ENCODE data around the gene CCR8.

DNA sequence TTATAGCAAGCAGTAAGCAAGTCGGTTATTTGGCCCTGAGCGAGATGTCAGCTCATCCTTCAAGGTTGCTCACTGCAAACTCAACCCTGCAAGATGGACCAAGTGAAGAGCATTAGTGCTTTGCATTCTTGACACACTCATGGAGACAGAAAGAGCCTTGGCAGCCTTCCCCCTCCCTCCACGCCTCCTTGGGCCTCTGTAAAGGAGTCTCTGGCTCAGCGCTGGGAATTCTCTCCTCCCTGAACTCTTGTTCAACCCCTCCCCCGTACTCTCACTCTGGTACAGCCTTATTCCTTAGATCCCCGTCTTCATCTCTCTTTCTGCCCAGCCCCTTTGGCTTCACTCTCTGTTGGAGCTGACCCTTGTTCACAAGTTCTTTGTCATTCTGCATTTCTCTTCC lies 47.5 kb upstream of the CCR8 start:
- TF ChIP-seq, protein P1, sequence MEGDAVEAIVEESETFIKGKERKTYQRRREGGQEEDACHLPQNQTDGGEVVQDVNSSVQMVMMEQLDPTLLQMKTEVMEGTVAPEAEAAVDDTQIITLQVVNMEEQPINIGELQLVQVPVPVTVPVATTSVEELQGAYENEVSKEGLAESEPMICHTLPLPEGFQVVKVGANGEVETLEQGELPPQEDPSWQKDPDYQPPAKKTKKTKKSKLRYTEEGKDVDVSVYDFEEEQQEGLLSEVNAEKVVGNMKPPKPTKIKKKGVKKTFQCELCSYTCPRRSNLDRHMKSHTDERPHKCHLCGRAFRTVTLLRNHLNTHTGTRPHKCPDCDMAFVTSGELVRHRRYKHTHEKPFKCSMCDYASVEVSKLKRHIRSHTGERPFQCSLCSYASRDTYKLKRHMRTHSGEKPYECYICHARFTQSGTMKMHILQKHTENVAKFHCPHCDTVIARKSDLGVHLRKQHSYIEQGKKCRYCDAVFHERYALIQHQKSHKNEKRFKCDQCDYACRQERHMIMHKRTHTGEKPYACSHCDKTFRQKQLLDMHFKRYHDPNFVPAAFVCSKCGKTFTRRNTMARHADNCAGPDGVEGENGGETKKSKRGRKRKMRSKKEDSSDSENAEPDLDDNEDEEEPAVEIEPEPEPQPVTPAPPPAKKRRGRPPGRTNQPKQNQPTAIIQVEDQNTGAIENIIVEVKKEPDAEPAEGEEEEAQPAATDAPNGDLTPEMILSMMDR (IDR thresholded peaks at IDR 0.05), result no peak
- no peak for TF ChIP-seq POLR2A (IDR thresholded peaks at IDR 0.05)
- no peak for TF ChIP-seq POLR2AphosphoS5 (IDR thresholded peaks at IDR 0.05; ENCODE audit: insufficient read depth in 1 of 2, low read depth in 1 of 2)

Data from vagina (tissue), 2 donors.